HepG2 (cell line): ENCODE data around the gene UBE2O. TPM values are rescaled to one million over a fixed set of nuclear protein-coding genes. Genes with fewer than 3 reads are reported as not detected.

Source experiments
- GTF3A ChIP-seq: sonication (generic); formaldehyde crosslinking; conservative IDR thresholded peaks from 2 replicates; pipeline ENCODE4 v1.4.0; 2020; ENCODE audit warnings: mild to moderate bottlenecking, missing genetic modification reagents
- HNRNPH1 ChIP-seq: fragments of 200-400 bp; formaldehyde crosslinking; optimal IDR thresholded peaks from 2 replicates; pipeline ENCODE3; 2017; ENCODE audit warnings: mild to moderate bottlenecking, low read depth, low read length
- HNRNPUL1 ChIP-seq: fragments of 200-400 bp; formaldehyde crosslinking; IDR thresholded peaks from 2 replicates; pipeline ENCODE4 v1.6.1; 2017; ENCODE audit warnings: low read depth, mild to moderate bottlenecking, low read length, moderate library complexity
- KAT7 ChIP-seq: IDR thresholded peaks from 2 replicates; pipeline ENCODE4 v1.6.1; 2018; ENCODE audit warnings: borderline replicate concordance, missing compliant biosample characterization
- PBX3 ChIP-seq: sonication (generic); formaldehyde crosslinking; IDR thresholded peaks from 2 replicates; pipeline ENCODE4 v1.8.1; 2023; ENCODE audit warnings: missing genetic modification reagents, inconsistent platforms, borderline replicate concordance
- PLRG1 ChIP-seq: fragments of 450-650 bp; conservative IDR thresholded peaks from 2 replicates; pipeline ENCODE4 v1.6.1; 2016
- PRDM4 ChIP-seq: sonication (generic); formaldehyde crosslinking; IDR thresholded peaks from 2 replicates; pipeline ENCODE4 v1.9.0; 2021; ENCODE audit warnings: missing genetic modification reagents, borderline replicate concordance
- RNF2 ChIP-seq: fragments of 450-650 bp; conservative IDR thresholded peaks from 2 replicates; pipeline ENCODE4 v1.6.1; 2016; ENCODE audit warnings: low read depth
- ZMYM2 ChIP-seq: sonication (generic); formaldehyde crosslinking; IDR thresholded peaks from 2 replicates; pipeline ENCODE4 v1.8.0; 2022; ENCODE audit warnings: mild to moderate bottlenecking, missing genetic modification reagents
- ZNF484 ChIP-seq: sonication (generic); formaldehyde crosslinking; IDR thresholded peaks from 2 replicates; pipeline ENCODE4 v1.5.1; 2020; ENCODE audit warnings: mild to moderate bottlenecking, low read depth, missing genetic modification reagents, borderline replicate concordance
- ZNF557 ChIP-seq: sonication (generic); formaldehyde crosslinking; IDR thresholded peaks from 2 replicates; pipeline ENCODE4 v1.4.0; 2020; ENCODE audit warnings: missing genetic modification reagents
- ZNF747 ChIP-seq: sonication (generic); formaldehyde crosslinking; IDR thresholded peaks from 2 replicates; pipeline ENCODE4 v1.8.1; 2023; ENCODE audit warnings: missing genetic modification reagents, mild to moderate bottlenecking, borderline replicate concordance
- ZNF780A ChIP-seq: sonication (generic); formaldehyde crosslinking; IDR thresholded peaks from 2 replicates; pipeline ENCODE4 v1.8.0; 2022; ENCODE audit warnings: mild to moderate bottlenecking, missing genetic modification reagents, moderate library complexity
- polyA plus RNA-seq, 8 experiments: library from polyadenylated mRNA; depleted of rRNA in 3 of 8; stranded (reverse) in 7 of 8; unstranded in 1 of 8; fragments of >200 nt; fragmentation: Illumina TruSeq in 4 of 8; extraction: Trizol in 4 of 8; gene quantifications; 2 replicates each; pipeline versions ENCODE4 v1.2.1 to v1.2.3, GENCODE V29; 2011 to 2016; ENCODE audit warnings: low read depth in 4 of 8, missing spikeins in 1 of 8, mixed read lengths in 1 of 8; ENCODE audit not compliant: insufficient read depth in 1 of 8
- total RNA-seq, 5 experiments: library from RNA; depleted of rRNA; stranded (reverse); fragments of >200 nt; fragmentation: Illumina TruSeq; extraction: Trizol; gene quantifications; 2 replicates each; pipeline ENCODE4 v1.2.3, GENCODE V29; 2016; ENCODE audit warnings: low read depth in 1 of 5
- TF ChIP-seq, protein P1 (sequence below): sonication (generic); formaldehyde crosslinking; IDR thresholded peaks from 2 replicates; pipeline ENCODE4 v1.9.0; 2021; ENCODE audit warnings: mild to moderate bottlenecking, missing genetic modification reagents
- TF ChIP-seq, protein P2 (sequence below): IDR thresholded peaks from 2 replicates; pipeline ENCODE4 v1.6.1; 2018; ENCODE audit warnings: missing genetic modification reagents, mild to moderate bottlenecking, missing compliant biosample characterization

Gene UBE2O
- total and polyA plus RNA-seq, 2 of the 13 experiments (the other 11 are each of a cell fraction or from before 2014, with no cell fraction given): 21.5 to 23.5 TPM

GRCh38 chr17:76446449-76447231 lies 6.3 kb downstream of the UBE2O start (continued):
- TF ChIP-seq, protein P1, sequence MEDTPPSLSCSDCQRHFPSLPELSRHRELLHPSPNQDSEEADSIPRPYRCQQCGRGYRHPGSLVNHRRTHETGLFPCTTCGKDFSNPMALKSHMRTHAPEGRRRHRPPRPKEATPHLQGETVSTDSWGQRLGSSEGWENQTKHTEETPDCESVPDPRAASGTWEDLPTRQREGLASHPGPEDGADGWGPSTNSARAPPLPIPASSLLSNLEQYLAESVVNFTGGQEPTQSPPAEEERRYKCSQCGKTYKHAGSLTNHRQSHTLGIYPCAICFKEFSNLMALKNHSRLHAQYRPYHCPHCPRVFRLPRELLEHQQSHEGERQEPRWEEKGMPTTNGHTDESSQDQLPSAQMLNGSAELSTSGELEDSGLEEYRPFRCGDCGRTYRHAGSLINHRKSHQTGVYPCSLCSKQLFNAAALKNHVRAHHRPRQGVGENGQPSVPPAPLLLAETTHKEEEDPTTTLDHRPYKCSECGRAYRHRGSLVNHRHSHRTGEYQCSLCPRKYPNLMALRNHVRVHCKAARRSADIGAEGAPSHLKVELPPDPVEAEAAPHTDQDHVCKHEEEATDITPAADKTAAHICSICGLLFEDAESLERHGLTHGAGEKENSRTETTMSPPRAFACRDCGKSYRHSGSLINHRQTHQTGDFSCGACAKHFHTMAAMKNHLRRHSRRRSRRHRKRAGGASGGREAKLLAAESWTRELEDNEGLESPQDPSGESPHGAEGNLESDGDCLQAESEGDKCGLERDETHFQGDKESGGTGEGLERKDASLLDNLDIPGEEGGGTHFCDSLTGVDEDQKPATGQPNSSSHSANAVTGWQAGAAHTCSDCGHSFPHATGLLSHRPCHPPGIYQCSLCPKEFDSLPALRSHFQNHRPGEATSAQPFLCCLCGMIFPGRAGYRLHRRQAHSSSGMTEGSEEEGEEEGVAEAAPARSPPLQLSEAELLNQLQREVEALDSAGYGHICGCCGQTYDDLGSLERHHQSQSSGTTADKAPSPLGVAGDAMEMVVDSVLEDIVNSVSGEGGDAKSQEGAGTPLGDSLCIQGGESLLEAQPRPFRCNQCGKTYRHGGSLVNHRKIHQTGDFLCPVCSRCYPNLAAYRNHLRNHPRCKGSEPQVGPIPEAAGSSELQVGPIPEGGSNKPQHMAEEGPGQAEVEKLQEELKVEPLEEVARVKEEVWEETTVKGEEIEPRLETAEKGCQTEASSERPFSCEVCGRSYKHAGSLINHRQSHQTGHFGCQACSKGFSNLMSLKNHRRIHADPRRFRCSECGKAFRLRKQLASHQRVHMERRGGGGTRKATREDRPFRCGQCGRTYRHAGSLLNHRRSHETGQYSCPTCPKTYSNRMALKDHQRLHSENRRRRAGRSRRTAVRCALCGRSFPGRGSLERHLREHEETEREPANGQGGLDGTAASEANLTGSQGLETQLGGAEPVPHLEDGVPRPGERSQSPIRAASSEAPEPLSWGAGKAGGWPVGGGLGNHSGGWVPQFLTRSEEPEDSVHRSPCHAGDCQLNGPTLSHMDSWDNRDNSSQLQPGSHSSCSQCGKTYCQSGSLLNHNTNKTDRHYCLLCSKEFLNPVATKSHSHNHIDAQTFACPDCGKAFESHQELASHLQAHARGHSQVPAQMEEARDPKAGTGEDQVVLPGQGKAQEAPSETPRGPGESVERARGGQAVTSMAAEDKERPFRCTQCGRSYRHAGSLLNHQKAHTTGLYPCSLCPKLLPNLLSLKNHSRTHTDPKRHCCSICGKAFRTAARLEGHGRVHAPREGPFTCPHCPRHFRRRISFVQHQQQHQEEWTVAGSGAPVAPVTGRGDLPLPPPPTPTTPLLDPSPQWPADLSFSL (CRISPR knock-in tag): no peak
- TF ChIP-seq KAT7 (no peak), ZNF780A (CRISPR knock-in tag) (no peak), PBX3 (no peak), ZMYM2 (CRISPR knock-in tag) (no peak), ZNF557 (CRISPR knock-in tag) (no peak), GTF3A (no peak), PLRG1 (no peak), RNF2 (no peak), HNRNPH1 (no peak), ZNF747 (CRISPR knock-in tag) (no peak), PRDM4 (CRISPR knock-in tag) (no peak), ZNF484 (no peak), HNRNPUL1 (no peak)
- TF ChIP-seq, protein P2, sequence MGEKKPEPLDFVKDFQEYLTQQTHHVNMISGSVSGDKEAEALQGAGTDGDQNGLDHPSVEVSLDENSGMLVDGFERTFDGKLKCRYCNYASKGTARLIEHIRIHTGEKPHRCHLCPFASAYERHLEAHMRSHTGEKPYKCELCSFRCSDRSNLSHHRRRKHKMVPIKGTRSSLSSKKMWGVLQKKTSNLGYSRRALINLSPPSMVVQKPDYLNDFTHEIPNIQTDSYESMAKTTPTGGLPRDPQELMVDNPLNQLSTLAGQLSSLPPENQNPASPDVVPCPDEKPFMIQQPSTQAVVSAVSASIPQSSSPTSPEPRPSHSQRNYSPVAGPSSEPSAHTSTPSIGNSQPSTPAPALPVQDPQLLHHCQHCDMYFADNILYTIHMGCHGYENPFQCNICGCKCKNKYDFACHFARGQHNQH (CRISPR knock-in tag): no peak
